Gastrocnemius medialis (tissue), 4 donors: Measurements from ENCODE around the gene SIAE.

Experiments
- POLR2A ChIP-seq, 2 donors: fragments of 450-650 bp; IDR thresholded peaks; one replicate each; pipeline ENCODE4 v1.6.1; 2017; ENCODE audit warnings: antibody characterized with exemption in 2 of 2, mild to moderate bottlenecking in 2 of 2, moderate library complexity in 2 of 2
- TF ChIP-seq, protein P1 (sequence below), 5 experiments: fragments of 450-650 bp in 3 of 5; fragments of 200-600 bp in 2 of 5; sonication (generic) in 2 of 5; IDR thresholded peaks in 4 of 5; conservative IDR thresholded peaks in 1 of 5; 1 replicate in 4 of 5; 2 replicates in 1 of 5; pipeline ENCODE4 v1.5.1; 2016 to 2019; ENCODE audit warnings: antibody characterized with exemption in 5 of 5, mild to moderate bottlenecking in 3 of 5, moderate library complexity in 3 of 5

DNA sequence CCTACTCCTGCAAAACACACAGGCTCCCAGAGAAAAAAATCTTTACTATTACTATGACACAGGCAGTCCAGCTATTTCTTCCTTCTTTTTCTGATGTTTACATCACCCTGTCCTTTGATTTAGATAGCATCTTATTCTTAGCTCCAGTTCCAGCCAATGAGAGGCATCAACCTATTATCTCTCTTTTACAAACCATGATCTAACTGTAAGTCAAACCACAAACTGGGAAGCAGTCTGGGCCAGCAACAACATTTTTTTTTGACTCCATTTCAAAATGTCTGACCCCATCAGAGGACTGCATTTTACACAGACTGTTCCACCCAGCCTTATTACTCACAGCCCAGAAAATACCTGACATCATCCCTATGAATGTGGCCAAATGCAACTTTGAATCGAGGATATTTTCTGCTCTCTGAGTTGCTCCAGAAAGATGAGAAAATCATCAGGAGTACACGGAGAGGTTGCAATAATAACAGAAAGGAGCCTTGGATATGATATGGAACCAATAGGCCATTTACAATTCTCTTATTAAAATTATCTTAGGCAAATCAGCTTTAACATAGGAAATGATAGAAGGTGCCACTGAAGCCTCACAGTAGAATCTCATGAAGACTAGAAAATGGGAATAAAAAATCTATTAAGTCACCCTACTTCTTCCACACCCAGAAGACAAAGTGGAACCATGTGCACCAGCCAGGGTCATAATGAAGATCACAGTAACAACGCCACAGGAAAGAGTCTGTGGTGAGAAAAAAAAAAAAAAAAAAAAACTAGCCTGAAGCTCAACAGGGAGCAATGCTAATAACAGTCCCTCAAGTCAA, 29.7 kb downstream of the SIAE start:
- TF ChIP-seq, protein P1, sequence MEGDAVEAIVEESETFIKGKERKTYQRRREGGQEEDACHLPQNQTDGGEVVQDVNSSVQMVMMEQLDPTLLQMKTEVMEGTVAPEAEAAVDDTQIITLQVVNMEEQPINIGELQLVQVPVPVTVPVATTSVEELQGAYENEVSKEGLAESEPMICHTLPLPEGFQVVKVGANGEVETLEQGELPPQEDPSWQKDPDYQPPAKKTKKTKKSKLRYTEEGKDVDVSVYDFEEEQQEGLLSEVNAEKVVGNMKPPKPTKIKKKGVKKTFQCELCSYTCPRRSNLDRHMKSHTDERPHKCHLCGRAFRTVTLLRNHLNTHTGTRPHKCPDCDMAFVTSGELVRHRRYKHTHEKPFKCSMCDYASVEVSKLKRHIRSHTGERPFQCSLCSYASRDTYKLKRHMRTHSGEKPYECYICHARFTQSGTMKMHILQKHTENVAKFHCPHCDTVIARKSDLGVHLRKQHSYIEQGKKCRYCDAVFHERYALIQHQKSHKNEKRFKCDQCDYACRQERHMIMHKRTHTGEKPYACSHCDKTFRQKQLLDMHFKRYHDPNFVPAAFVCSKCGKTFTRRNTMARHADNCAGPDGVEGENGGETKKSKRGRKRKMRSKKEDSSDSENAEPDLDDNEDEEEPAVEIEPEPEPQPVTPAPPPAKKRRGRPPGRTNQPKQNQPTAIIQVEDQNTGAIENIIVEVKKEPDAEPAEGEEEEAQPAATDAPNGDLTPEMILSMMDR (IDR thresholded peaks at IDR 0.05 in 4 of 5, conservative IDR thresholded peaks at IDR 0.05 in 1 of 5): no peak
- TF ChIP-seq POLR2A (IDR thresholded peaks at IDR 0.05): no peak
